Activated naive CD8-positive, alpha-beta T cell treated with anti-CD3 and anti-CD28 coated beads, Interleukin-2, amount 10 ng/mL, durations not matched to agents 7 days and 5 days (primary cell): ENCODE data around the gene CRACR2B. TPM values are rescaled to one million over a fixed set of nuclear protein-coding genes. Genes with fewer than 3 reads are reported as not detected.
A peak's percentile ranks its signal among the peaks of the same experiment; 100 is the strongest.

Experiments used
- ATAC-seq: fragments of 150-1000 bp; cut with Tn5 transposase; one replicate; pipeline ENCODE4 v1.10.0; 2021; ENCODE audit warnings: low read depth, moderate library complexity
- POLR2A ChIA-PET: fragments of 350-600 bp; sonication (Branson Sonifier 250); formaldehyde crosslinking; loops from one replicate; lab custom pipeline; 2021; ENCODE audit warnings: antibody characterized with exemption; lab: Charles Lee
- DNase-seq: peaks from one replicate; pipeline ENCODE4 v3.0.0; 2021
- H3K27ac Mint-ChIP-seq: one replicate; pipeline ENCODE4 v1.8.0; 2022; ENCODE audit warnings: mild to moderate bottlenecking, mixed read lengths
- H3K27me3 Mint-ChIP-seq: one replicate; pipeline ENCODE4 v1.8.0; 2022; ENCODE audit warnings: mild to moderate bottlenecking, moderate library complexity, mixed read lengths
- H3K36me3 Mint-ChIP-seq: one replicate; pipeline ENCODE4 v1.8.0; 2021; ENCODE audit warnings: mild to moderate bottlenecking, mixed read lengths
- H3K4me1 Mint-ChIP-seq: one replicate; pipeline ENCODE4 v1.8.0; 2021; ENCODE audit warnings: mixed read lengths
- H3K4me3 Mint-ChIP-seq: one replicate; pipeline ENCODE4 v1.8.0; 2022; ENCODE audit warnings: mild to moderate bottlenecking, moderate library complexity, mixed read lengths
- H3K9me3 Mint-ChIP-seq: one replicate; pipeline ENCODE4 v1.8.0; 2021; ENCODE audit warnings: mixed read lengths
- total RNA-seq, 2 experiments: library from RNA; stranded (reverse); gene quantifications; one replicate each; pipeline ENCODE4 v1.2.3, GENCODE V29; 2021

The CRACR2B gene
- total RNA-seq, 2 experiments from 2014 or later, result 10.5 to 11.2 TPM

GRCh38 chr11:809287-810039 lies 18.3 kb upstream of the CRACR2B start, which contains the start of gene RPLP2:
TSS of gene RPLP2 (plus strand) at chr11:809967. CDS start at chr11:810235, 268 bp downstream.
- peak; percentile 98 for DNase-seq
- H3K9me3 Mint-ChIP-seq, result no peaks in the 10 kb centered on the region
- H3K27me3 Mint-ChIP-seq, result no peaks in the 10 kb centered on the region
- H3K4me1 Mint-ChIP-seq, result peaks cover 27% of the 10 kb centered on the region
- H3K36me3 Mint-ChIP-seq, result peaks cover 14% of the 10 kb centered on the region
- ATAC-seq, result peak; percentile 81
- POLR2A ChIA-PET, result interaction anchor here (0.6 to 2.9 kb wide), 13 partner anchors 10 to 303 kb away, joined by 3 to 51 read pairs (median 5); partner anchors contain the start of genes CD151, CRACR2B, PNPLA2 and RNH1
- H3K4me3 Mint-ChIP-seq, result peak within 1 kb of the TSS; percentile 91
- H3K27ac Mint-ChIP-seq, result peak within 1 kb of the TSS; percentile 97

- H3K27me3 Mint-ChIP-seq, result no peaks in the 10 kb centered on the region
- no peaks in the 10 kb centered on the region for H3K9me3 Mint-ChIP-seq
- peaks cover 14% of the 10 kb centered on the region for H3K36me3 Mint-ChIP-seq
- DNase-seq (no peak), ATAC-seq (peak; percentile 8)
- H3K27ac Mint-ChIP-seq, result peak overlapping the region; percentile 97
- POLR2A ChIA-PET, result interaction anchor here (0.6 to 2.9 kb wide), 14 partner anchors 9 to 303 kb away, joined by 3 to 51 read pairs (median 6); partner anchors contain the start of genes CD151, CRACR2B, PNPLA2 and RNH1
- H3K4me1 Mint-ChIP-seq, result peaks cover 27% of the 10 kb centered on the region
- H3K4me3 Mint-ChIP-seq, result peak overlapping the region; percentile 91
Measured at GRCh38 chr11:810040-810567, 17.6 kb upstream of the CRACR2B start.

DNA sequence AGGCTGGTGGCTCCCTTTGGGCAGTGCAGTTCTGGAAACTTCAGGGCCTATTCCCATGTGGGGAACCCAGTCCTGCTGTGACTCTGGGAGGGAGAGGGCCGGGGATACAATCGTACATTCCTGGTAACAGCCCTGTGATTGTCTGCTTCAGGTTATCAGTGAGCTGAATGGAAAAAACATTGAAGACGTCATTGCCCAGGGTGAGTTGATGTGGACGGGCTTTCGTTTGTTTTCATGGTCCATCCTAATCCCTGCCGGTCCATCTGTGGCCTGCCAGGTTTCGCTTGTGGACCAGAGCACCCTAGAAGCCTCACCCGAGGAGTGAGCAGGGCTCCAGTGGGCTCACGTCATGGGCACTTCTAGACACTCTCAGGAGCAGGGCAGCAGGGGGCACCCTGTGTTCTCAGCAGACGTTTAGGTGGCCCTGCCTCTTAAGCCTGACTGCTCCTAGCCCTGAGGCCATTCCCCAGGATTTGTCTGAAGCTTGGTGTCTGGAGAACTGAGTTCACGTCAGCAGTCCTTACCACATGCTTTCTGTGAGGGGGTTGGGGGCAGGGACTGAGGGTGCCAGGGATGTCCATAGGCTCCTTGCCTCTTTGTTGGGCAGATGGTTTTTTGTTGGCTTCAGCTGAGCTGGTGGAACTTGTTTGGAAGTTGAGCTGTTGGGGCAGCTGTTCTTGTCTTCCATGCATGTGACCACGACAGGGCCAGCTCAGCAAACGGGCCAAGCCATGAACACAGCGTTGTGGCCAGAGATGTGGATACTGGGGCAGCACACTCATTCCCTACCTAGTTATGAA lies 16.1 kb upstream of the CRACR2B start:
- ATAC-seq (no peak), DNase-seq (no peak)
- peaks cover 26% of the 10 kb centered on the region for H3K4me1 Mint-ChIP-seq
- peak overlapping the region; percentile 79 for H3K27ac Mint-ChIP-seq
- H3K36me3 Mint-ChIP-seq, result peaks cover 14% of the 10 kb centered on the region
- POLR2A ChIA-PET, result interaction anchor here (0.8 to 1.3 kb wide), 2 partner anchors 8 to 30 kb away, joined by 3 to 21 read pairs; partner anchors contain the start of gene PNPLA2
- no peaks in the 10 kb centered on the region for H3K9me3 Mint-ChIP-seq
- H3K4me3 Mint-ChIP-seq, result peak overlapping the region; percentile 91
- H3K27me3 Mint-ChIP-seq, result no peaks in the 10 kb centered on the region

DNA sequence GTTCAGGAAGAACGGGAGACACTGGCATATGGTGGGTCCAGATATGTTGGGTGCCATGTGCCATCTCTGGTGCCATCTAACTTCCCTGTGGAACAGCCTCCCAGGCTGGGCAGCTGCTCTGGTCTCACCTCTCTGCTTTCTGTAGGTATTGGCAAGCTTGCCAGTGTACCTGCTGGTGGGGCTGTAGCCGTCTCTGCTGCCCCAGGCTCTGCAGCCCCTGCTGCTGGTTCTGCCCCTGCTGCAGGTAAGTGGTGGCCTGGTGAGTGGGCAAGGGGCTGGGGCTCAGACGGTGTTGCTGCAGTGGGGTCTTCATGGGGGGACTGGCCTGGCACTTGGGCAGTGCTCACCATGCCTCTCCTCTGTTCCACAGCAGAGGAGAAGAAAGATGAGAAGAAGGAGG lies 15.3 kb upstream of the CRACR2B start:
- no peaks in the 10 kb centered on the region for H3K27me3 Mint-ChIP-seq
- H3K27ac Mint-ChIP-seq, result peak overlapping the region; percentile 45
- DNase-seq, result no peak
- POLR2A ChIA-PET, result interaction anchor here (1.1 kb wide), 1 partner anchor 20 kb away, joined by 4 read pairs; the partner anchor contains the start of gene CD151
- no peak overlapping the region for H3K4me3 Mint-ChIP-seq
- peaks cover 14% of the 10 kb centered on the region for H3K36me3 Mint-ChIP-seq
- ATAC-seq, result no peak
- H3K4me1 Mint-ChIP-seq, result peaks cover 26% of the 10 kb centered on the region
- H3K9me3 Mint-ChIP-seq, result no peaks in the 10 kb centered on the region

DNA sequence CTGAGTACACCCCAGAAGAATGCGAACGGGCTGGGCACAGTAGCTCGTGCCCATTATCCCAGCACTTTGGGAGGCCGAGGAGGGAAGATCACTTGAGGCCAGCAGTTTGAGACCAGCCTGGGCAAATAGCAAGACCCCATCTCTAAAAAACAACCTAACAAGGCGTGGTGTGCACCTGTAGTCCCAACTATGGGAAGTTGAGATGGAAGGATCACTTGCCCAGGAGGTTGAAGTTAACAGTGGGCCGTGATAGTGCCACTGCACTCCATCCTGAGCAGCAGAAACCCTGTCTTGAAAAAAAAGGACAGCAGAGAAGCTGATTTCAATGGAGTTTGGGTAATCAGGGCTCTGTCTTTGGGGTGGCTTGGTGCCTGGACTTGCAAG lies 14.7 kb upstream of the CRACR2B start:
- Mint-ChIP-seq H3K36me3 (peaks cover 14% of the 10 kb centered on the region), H3K4me3 (no peak overlapping the region), H3K9me3 (no peaks in the 10 kb centered on the region), H3K27ac (no peak overlapping the region), H3K27me3 (no peaks in the 10 kb centered on the region), H3K4me1 (peaks cover 23% of the 10 kb centered on the region)
- POLR2A ChIA-PET, result interaction anchor here (1.1 kb wide), 1 partner anchor 20 kb away, joined by 4 read pairs; the partner anchor contains the start of gene CD151
- ATAC-seq (no peak), DNase-seq (no peak)

GRCh38 chr11:813456-814096 lies 14.1 kb upstream of the CRACR2B start:
- DNase-seq, result no peak
- H3K9me3 Mint-ChIP-seq, result no peaks in the 10 kb centered on the region
- POLR2A ChIA-PET, result interaction anchor here (1.1 kb wide), 1 partner anchor 19 kb away, joined by 4 read pairs; the partner anchor contains the start of gene CD151
- ATAC-seq, result no peak
- peaks cover 14% of the 10 kb centered on the region for H3K36me3 Mint-ChIP-seq
- no peak overlapping the region for H3K27ac Mint-ChIP-seq
- H3K4me3 Mint-ChIP-seq, result no peak overlapping the region
- peaks cover 21% of the 10 kb centered on the region for H3K4me1 Mint-ChIP-seq
- H3K27me3 Mint-ChIP-seq, result no peaks in the 10 kb centered on the region

DNA sequence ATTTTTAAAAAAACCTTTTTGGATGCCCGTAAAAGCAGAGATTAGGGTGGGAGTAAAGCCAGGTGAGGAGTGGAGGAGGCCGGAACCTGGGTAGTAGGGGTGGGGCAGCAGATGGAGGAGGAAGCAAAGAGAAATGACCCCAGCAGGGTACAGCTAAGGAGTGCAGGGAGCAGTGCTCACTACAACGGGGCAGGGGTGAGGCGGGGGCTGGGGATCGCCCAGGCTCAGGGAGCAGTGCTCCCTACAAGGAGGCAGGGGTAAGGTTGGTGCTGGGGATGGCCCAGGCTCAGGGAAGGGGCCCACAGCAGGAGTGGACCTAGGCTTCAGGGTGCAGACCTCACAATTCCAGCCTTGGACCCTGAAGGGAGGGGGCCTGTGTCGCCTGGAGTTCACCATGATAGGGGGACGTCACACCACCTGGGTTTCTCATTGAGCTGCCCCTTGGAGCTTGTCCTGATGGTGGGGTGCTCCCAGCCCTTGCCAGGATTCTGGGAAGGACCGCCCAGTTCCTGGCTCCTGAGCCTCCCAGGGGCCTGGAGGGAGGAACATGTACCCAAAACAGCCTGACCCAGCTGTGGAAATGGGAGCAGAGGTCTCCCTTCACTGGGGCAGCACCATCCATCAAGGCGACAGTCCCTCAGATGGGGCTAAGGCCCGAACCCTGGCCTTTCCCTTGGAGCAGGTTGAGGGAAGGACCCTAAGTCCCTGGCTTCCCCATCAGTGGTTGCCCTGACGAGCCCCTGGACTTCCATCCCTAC lies 11.9 kb upstream of the CRACR2B start:
- H3K27me3 Mint-ChIP-seq, result no peaks in the 10 kb centered on the region
- peaks cover 14% of the 10 kb centered on the region for H3K36me3 Mint-ChIP-seq
- no peaks in the 10 kb centered on the region for H3K9me3 Mint-ChIP-seq
- peaks cover 17% of the 10 kb centered on the region for H3K4me1 Mint-ChIP-seq
- no peak overlapping the region for H3K4me3 Mint-ChIP-seq
- no peak overlapping the region for H3K27ac Mint-ChIP-seq
- DNase-seq, result no peak
- POLR2A ChIA-PET, result no interaction called here
- ATAC-seq, result no peak

- H3K4me1 Mint-ChIP-seq, result peaks cover 15% of the 10 kb centered on the region
- no peaks in the 10 kb centered on the region for H3K9me3 Mint-ChIP-seq
- POLR2A ChIA-PET, result no interaction called here
- H3K36me3 Mint-ChIP-seq, result peaks cover 11% of the 10 kb centered on the region
- H3K4me3 Mint-ChIP-seq, result no peak overlapping the region
- H3K27ac Mint-ChIP-seq, result no peak overlapping the region
- ATAC-seq (no peak), DNase-seq (no peak)
- H3K27me3 Mint-ChIP-seq, result no peaks in the 10 kb centered on the region
Measured at GRCh38 chr11:816433-816779, 11.3 kb upstream of the CRACR2B start.

- POLR2A ChIA-PET, result interaction anchor here (0.9 to 3.0 kb wide), 16 partner anchors 8 to 499 kb away, joined by 3 to 51 read pairs (median 10); partner anchors contain the start of genes CD151, CHID1, CRACR2B and DEAF1
- Mint-ChIP-seq H3K4me1 (peaks cover 7% of the 10 kb centered on the region), H3K36me3 (peaks cover 3% of the 10 kb centered on the region), H3K27me3 (no peaks in the 10 kb centered on the region), H3K9me3 (no peaks in the 10 kb centered on the region), H3K27ac (peak within 1 kb of the TSS; percentile 82), H3K4me3 (peak within 1 kb of the TSS; percentile 82)
- ATAC-seq (no peak), DNase-seq (no peak)
Measured at GRCh38 chr11:818396-819128, 9.2 kb upstream of the CRACR2B start, which contains the start of gene PNPLA2. TSS of gene PNPLA2 (plus strand) at chr11:818914. CDS start at chr11:819719, 805 bp downstream.

DNA sequence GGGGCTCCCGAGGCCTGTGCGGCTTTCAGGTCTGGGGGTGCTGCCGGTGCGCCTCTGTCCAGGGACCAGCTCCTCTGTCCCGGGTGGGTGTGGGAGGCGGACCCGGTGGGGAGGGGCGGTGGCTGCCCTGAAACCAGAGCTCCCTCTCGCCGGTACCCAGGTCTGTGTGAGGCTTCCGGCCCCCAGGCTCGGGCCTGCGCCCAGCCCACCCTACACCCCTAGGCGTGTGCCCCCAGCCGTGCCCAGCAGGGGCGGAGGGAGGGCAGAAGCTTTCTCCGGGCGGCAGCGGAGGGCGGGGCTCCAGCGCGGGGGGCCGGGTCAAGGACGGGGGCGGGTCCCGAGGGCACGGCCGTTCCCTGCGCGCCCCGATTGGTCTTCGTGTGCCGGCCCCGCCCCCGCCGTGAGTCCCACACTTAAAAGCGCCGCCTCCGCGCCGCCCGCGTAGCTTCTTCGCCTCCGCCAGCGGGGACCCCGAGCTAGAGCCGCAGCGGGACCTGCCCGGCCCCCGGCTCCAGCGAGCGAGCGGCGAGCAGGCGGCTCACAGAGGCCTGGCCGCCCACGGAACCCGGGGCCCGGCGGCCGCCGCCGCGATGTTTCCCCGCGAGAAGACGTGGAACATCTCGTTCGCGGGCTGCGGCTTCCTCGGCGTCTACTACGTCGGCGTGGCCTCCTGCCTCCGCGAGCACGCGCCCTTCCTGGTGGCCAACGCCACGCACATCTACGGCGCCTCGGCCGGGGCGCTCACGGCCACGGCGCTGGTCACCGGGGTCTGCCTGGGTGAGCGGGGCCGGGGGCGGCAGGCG lies 8.4 kb upstream of the CRACR2B start:
- peak overlapping the region; percentile 82 for H3K27ac Mint-ChIP-seq
- peak; percentile 97 for DNase-seq
- H3K4me3 Mint-ChIP-seq, result peak overlapping the region; percentile 82
- ATAC-seq, result peak; percentile 62
- H3K9me3 Mint-ChIP-seq, result no peaks in the 10 kb centered on the region
- peaks cover 2% of the 10 kb centered on the region for H3K36me3 Mint-ChIP-seq
- peaks cover 7% of the 10 kb centered on the region for H3K4me1 Mint-ChIP-seq
- H3K27me3 Mint-ChIP-seq, result no peaks in the 10 kb centered on the region
- POLR2A ChIA-PET, result interaction anchor here (0.9 to 3.0 kb wide), 17 partner anchors 8 to 500 kb away, joined by 3 to 51 read pairs (median 8); partner anchors contain the start of genes CD151, CHID1, CRACR2B and DEAF1
